ENCODE results near the gene DAAM2.

The DAAM2 gene

GRCh38 chr6:39791850-39792539 lies at the start of gene DAAM2:
Gene DAAM2, plus strand, starts transcription at chr6:39792376. Its CDS starts 63,927 bp downstream, at chr6:39856303.
- FAIRE-seq: no peak
- DNase-seq (ENCODE audit: extremely low spot score, insufficient read length, low read depth): no peak

- no peak for FAIRE-seq
- no peak for DNase-seq (ENCODE audit: extremely low spot score, insufficient read length, low read depth)
Measured at GRCh38 chr6:39746795-39747194, 45.4 kb upstream of the DAAM2 start.

- DNase-seq (ENCODE audit: extremely low spot score, insufficient read length, low read depth) (peak; percentile 7), FAIRE-seq (peak; percentile 77)
Measured at GRCh38 chr6:39752835-39753724, 39.1 kb upstream of the DAAM2 start.

DNA sequence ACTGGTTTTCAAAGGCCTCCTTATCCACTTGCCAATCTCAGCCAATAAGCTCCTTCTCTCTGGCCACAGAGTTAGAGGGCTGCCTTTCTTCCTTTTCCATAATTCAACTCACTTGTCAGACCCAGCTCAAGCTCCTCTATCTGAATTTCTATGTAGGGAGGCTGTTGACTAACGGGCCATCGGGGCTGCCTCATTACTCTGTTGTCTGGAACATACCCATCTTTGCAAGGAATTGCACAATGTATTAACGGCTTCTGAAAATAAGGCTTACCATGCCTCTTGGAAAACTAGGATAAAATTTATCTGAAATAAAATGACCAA lies 38.5 kb upstream of the DAAM2 start:
- FAIRE-seq (no peak), DNase-seq (ENCODE audit: extremely low spot score, insufficient read length, low read depth) (no peak)

GRCh38 chr6:39754514-39755115 lies 37.6 kb upstream of the DAAM2 start:
- no peak for FAIRE-seq
- no peak for DNase-seq (ENCODE audit: extremely low spot score, insufficient read length, low read depth)

- no peak for DNase-seq (ENCODE audit: extremely low spot score, insufficient read length, low read depth)
- FAIRE-seq: no peak
Measured at GRCh38 chr6:39755231-39755630, 36.9 kb upstream of the DAAM2 start.

- FAIRE-seq: no peak
Measured at GRCh38 chr6:39756582-39756981, 35.6 kb upstream of the DAAM2 start.

GRCh38 chr6:39758905-39759605 lies 33.1 kb upstream of the DAAM2 start:
- DNase-seq (ENCODE audit: extremely low spot score, insufficient read length, low read depth) (no peak), FAIRE-seq (no peak)

More at GRCh38 chr6:39756582-39756981, 35.6 kb upstream of the DAAM2 start:
- DNase-seq (ENCODE audit: extremely low spot score, insufficient read length, low read depth): no peak

DNA sequence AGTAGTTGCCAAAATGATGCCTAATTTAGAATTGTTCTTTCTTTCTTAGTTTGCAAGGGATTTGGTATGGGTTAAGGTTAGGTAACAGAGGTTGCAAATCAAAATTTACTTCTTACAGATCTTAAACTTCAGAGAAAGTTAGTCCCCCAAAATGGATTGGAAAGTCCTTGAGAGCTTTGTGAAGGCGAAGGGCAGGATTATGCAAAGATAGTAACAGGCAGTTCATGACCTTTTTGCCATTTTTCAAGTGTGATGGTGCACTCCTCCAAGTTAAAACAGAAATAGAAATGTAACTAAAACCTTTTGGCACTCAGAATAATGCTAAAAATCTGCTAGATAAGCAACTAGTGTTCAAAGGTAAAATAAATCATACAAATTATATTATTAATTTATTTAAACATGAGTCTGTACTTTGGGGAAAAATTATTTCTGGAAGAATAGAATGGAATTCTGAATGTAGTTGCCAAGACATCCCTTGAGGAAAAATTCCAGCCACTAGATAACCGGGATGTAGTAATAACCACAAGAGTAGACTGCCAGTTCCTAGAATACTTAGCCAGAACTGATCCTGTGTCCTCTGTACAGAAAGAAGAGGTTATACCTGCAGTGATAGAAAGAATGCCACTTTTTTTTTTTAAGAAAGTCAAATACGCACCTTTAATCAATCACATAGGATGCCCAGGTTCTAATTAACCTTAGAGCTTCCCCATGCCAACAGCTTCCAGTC lies 31.8 kb upstream of the DAAM2 start:
- no peak for DNase-seq (ENCODE audit: extremely low spot score, insufficient read length, low read depth)
- FAIRE-seq: no peak

- DNase-seq (ENCODE audit: extremely low spot score, insufficient read length, low read depth): no peak
- no peak for FAIRE-seq
Measured at GRCh38 chr6:39765508-39766065, 26.6 kb upstream of the DAAM2 start.

DNA sequence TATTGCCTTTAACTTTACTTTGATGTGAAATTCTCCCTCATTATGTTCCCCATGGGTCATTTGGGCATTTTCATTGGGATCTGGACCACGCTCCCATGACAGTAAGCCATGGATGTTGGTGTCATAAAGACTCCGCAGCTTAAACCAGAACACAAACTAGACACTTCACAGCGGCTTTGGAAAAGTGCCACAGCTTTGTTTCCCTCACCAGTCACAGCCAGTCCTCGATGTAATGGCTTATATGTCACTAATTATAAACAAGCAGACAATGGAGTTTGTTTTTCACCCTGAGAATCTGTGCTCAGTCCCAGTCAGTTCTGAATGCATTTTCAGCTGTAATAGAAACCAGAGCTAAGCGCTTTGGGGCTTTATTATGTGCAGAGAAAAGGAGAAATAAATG lies 23.2 kb upstream of the DAAM2 start:
- DNase-seq (ENCODE audit: extremely low spot score, insufficient read length, low read depth) (no peak), FAIRE-seq (no peak)

DNA sequence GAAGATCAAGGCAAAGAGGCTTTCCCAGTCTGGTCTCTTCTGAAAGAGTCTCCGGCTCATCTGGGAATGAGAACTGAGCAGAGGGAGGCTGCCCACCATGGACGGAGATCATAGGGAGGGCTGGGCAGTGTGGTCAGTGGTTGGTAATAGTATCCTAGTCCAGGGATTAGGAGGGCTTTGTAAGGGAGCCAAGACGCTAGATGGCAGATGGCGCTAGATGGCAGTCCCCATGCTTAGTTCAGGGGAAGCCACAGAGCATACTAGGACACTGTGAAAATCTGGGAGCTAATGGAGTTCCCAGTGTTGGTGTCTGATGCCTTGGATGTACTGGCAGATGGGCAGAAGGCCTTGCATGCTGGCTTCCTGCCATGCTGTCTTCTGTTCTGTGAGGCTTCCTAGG lies 21.7 kb upstream of the DAAM2 start:
- DNase-seq (ENCODE audit: extremely low spot score, insufficient read length, low read depth) (no peak), FAIRE-seq (no peak)

- FAIRE-seq (no peak), DNase-seq (ENCODE audit: extremely low spot score, insufficient read length, low read depth) (no peak)
Measured at GRCh38 chr6:39772559-39773273, 19.5 kb upstream of the DAAM2 start.

DNA sequence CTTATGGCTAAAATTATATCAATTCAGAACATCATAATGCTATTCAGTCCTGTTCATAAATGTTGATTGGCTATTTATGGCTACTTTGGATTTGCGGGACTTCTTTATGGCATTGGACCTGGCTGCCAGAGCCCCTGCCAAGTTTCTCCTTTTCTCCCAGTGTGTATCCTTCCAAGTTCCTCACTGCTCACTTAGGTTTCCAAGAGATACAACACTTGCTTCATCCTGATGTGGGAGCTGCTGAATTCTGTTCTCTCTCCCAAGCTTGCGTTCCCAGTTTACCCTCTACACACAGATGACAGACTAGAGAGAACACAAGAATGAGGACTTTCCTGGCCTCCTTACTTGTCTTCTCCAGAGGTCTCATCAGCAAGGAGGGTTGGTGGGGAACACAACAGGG lies 18.4 kb upstream of the DAAM2 start:
- DNase-seq (ENCODE audit: extremely low spot score, insufficient read length, low read depth): no peak
- FAIRE-seq: no peak

- no peak for FAIRE-seq
Measured at GRCh38 chr6:39776581-39776980, 15.6 kb upstream of the DAAM2 start.

DNA sequence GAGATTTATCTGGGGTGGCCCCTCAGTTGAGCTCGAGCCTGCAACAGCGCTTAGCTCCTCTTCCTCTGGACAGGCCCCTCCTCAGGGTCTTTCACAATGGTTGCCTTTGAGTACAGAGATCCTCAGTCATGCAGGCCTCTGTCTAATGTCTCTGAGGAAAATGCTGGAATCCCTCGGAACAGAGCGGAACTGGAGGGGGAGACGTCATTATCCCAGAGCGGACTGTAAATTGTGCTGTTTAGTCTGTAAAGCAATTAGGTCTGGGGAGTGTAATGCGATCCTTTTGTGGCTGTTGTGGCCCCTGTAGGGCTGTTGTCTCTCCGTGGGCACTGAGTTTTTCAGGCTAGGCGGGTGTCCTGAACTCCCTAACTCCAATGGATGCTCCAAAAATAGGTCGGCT lies 15.0 kb upstream of the DAAM2 start:
- FAIRE-seq (no peak), DNase-seq (ENCODE audit: extremely low spot score, insufficient read length, low read depth) (no peak)

More at GRCh38 chr6:39776581-39776980, 15.6 kb upstream of the DAAM2 start:
- no peak for DNase-seq (ENCODE audit: extremely low spot score, insufficient read length, low read depth)

- DNase-seq (ENCODE audit: extremely low spot score, insufficient read length, low read depth) (no peak), FAIRE-seq (no peak)
Measured at GRCh38 chr6:39777661-39778060, 14.5 kb upstream of the DAAM2 start.

DNA sequence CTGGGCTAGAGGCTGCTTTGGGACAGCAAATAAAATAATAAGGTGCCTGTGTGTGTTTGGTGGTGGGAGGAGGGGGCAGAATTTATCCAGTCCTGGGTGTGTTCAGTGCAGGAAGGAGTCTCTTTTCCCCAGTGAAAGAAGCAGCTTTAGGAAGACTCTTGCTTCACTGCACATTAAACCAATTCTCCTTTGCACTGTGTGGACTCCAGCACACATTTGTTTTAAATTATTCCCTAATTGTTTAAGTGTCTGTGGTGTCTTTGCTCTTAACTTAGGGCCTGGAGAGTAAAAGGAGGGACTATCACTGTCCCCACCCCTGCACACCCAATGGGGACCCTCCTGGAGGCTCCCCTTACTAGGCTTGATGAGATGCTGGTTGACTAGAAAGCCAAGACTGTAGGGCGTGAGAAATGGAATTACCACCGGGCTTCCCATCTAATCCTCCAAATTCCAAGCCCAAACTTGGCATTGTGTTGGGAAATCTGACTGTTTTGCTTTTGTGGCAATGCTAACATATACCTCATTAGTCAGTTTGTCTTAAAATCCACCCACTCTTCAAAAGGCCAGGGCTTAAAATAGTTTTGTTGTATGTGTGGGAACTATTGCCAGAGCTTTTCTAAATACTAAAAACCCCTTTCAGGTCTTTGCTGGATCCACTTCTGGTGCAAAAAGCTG lies 13.5 kb upstream of the DAAM2 start:
- FAIRE-seq: no peak
- no peak for DNase-seq (ENCODE audit: extremely low spot score, insufficient read length, low read depth)
